Fibroblast of lung (primary cell): ENCODE data around the gene KIF18A.

Source experiments
- EZH2 ChIP-seq: IDR thresholded peaks from 2 replicates; pipeline ENCODE4 v1.5.1; 2012; ENCODE audit warnings: low read length, control low read depth, mild to moderate bottlenecking; ENCODE audit errors: missing control alignments
- TF ChIP-seq, protein P1 (sequence below), 2 donors: IDR thresholded peaks in 1 of 2; conservative IDR thresholded peaks in 1 of 2; 1 replicate in 1 of 2; 2 replicates in 1 of 2; pipeline ENCODE4 v1.5.1; 2011 to 2012; ENCODE audit warnings: low read length in 2 of 2, control low read depth in 1 of 2, inconsistent platforms in 1 of 2, low read depth in 1 of 2, mild to moderate bottlenecking in 1 of 2

DNA sequence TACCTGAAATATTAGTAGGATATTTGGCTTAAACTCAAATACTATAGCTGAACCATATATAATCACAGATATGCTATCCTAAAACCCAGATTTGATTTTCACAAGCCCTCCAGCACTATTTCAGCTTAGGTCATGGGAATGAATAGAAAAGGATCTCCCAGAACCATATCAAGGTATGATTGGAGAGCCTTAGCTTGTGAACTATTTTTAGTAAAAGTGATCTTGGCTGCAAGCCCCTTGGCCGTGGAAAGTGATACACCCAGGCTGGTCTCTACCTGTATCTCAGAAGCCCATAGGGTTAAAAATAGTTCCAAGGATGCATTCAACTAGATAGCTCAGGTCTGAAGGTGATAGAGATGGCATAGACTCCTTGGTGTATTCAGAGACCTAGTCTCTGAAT lies 9.7 kb downstream of the KIF18A start:
- TF ChIP-seq, protein P1, sequence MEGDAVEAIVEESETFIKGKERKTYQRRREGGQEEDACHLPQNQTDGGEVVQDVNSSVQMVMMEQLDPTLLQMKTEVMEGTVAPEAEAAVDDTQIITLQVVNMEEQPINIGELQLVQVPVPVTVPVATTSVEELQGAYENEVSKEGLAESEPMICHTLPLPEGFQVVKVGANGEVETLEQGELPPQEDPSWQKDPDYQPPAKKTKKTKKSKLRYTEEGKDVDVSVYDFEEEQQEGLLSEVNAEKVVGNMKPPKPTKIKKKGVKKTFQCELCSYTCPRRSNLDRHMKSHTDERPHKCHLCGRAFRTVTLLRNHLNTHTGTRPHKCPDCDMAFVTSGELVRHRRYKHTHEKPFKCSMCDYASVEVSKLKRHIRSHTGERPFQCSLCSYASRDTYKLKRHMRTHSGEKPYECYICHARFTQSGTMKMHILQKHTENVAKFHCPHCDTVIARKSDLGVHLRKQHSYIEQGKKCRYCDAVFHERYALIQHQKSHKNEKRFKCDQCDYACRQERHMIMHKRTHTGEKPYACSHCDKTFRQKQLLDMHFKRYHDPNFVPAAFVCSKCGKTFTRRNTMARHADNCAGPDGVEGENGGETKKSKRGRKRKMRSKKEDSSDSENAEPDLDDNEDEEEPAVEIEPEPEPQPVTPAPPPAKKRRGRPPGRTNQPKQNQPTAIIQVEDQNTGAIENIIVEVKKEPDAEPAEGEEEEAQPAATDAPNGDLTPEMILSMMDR (conservative IDR thresholded peaks at IDR 0.05 in 1 of 2, IDR thresholded peaks at IDR 0.05 in 1 of 2; ENCODE audit: low read depth in 1 of 2, low read length in 2 of 2) = no peak
- TF ChIP-seq EZH2 = no peak
